SK-N-SH treated with all-trans-retinoic acid at 6 μM for 48 hours (cell line): ENCODE measurements around the gene ASF1B.

Experiments used
- CSDC2 ChIP-seq: fragments of 250-450 bp; sonication (Bioruptor Pico); IDR thresholded peaks from 2 replicates; pipeline ENCODE4 v1.5.0; 2020; ENCODE audit warnings: mild to moderate bottlenecking, moderate library complexity
- ESRRG ChIP-seq: fragments of 250-450 bp; sonication (Bioruptor Pico); IDR thresholded peaks from 2 replicates; pipeline ENCODE4 v1.6.1; 2021; ENCODE audit warnings: mild to moderate bottlenecking
- ISL1 ChIP-seq: fragments of 250-450 bp; sonication (Bioruptor Pico); IDR thresholded peaks from 2 replicates; pipeline ENCODE4 v2.1.2; 2022; ENCODE audit warnings: mild to moderate bottlenecking, moderate library complexity
- OSR1 ChIP-seq: fragments of 250-450 bp; sonication (Bioruptor Pico); IDR thresholded peaks from 2 replicates; pipeline ENCODE4 v1.8.0; 2022; ENCODE audit warnings: moderate library complexity, mild to moderate bottlenecking, inconsistent platforms
- PPARA ChIP-seq: fragments of 250-450 bp; sonication (Bioruptor Pico); IDR thresholded peaks from 2 replicates; pipeline ENCODE4 v1.5.0; 2020; ENCODE audit warnings: mild to moderate bottlenecking, borderline replicate concordance
- RARB ChIP-seq: fragments of 250-450 bp; sonication (Bioruptor Pico); IDR thresholded peaks from 2 replicates; pipeline ENCODE4 v1.8.0; 2021; ENCODE audit warnings: mild to moderate bottlenecking, moderate library complexity
- SNAI2 ChIP-seq: fragments of 250-450 bp; sonication (Bioruptor Pico); IDR thresholded peaks from 2 replicates; pipeline ENCODE4 v1.5.0; 2020; ENCODE audit warnings: mild to moderate bottlenecking, moderate library complexity
- TCF4 ChIP-seq: fragments of 250-450 bp; sonication (Bioruptor Pico); IDR thresholded peaks from 2 replicates; pipeline ENCODE4 v1.8.0; 2021; ENCODE audit warnings: mild to moderate bottlenecking, moderate library complexity, borderline replicate concordance
- TOX ChIP-seq: fragments of 250-450 bp; sonication (Bioruptor Pico); IDR thresholded peaks from 2 replicates; pipeline ENCODE4 v1.8.0; 2021; ENCODE audit warnings: mild to moderate bottlenecking, moderate library complexity, borderline replicate concordance
- ZFP30 ChIP-seq: fragments of 450-650 bp; formaldehyde crosslinking; IDR thresholded peaks from 2 replicates; pipeline ENCODE4 v1.5.0; 2022; ENCODE audit warnings: mild to moderate bottlenecking, moderate library complexity
- TF ChIP-seq, protein P1 (sequence below): fragments of 250-450 bp; sonication (Bioruptor Pico); IDR thresholded peaks from 2 replicates; pipeline ENCODE4 v1.8.0; 2020; ENCODE audit warnings: mild to moderate bottlenecking, moderate library complexity, borderline replicate concordance
- TF ChIP-seq, protein P2 (sequence below): fragments of 250-450 bp; sonication (Bioruptor Pico); IDR thresholded peaks from 2 replicates; pipeline ENCODE4 v1.5.1; 2021; ENCODE audit warnings: mild to moderate bottlenecking, moderate library complexity
- TF ChIP-seq, protein P3 (sequence below): fragments of 250-450 bp; sonication (Bioruptor Pico); IDR thresholded peaks from 2 replicates; pipeline ENCODE4 v1.5.0; 2020; ENCODE audit warnings: mild to moderate bottlenecking, moderate library complexity

DNA sequence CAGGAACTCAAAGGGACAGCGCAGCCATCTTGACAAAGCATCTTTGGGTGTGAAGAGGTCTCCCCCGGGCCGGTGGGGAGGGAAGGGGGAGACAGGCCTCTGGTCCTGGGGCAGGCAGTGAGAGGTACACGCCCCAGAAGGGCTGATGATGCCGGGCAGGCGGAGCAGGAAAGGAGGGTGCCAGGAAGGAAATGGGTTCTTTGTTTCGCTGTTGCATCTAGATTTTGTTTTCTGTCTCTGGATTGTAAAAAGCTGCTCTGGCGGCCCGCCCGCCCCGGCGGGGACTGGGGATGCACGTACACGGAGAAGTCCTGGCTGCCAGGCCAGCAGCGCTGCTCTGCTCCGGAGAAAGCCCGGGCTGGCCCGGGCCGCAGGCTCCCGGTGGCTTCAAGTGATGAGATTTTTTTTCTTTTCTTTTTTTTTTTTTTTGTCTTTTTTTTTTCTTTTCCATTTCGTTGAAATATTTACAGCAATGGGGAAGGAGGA, 13.2 kb upstream of the ASF1B start:
- TF ChIP-seq ISL1 (CRISPR knock-in tag) = no peak
- TF ChIP-seq ZFP30 = no peak
- no peak for TF ChIP-seq TCF4 (CRISPR knock-in tag)
- TF ChIP-seq, protein P1, sequence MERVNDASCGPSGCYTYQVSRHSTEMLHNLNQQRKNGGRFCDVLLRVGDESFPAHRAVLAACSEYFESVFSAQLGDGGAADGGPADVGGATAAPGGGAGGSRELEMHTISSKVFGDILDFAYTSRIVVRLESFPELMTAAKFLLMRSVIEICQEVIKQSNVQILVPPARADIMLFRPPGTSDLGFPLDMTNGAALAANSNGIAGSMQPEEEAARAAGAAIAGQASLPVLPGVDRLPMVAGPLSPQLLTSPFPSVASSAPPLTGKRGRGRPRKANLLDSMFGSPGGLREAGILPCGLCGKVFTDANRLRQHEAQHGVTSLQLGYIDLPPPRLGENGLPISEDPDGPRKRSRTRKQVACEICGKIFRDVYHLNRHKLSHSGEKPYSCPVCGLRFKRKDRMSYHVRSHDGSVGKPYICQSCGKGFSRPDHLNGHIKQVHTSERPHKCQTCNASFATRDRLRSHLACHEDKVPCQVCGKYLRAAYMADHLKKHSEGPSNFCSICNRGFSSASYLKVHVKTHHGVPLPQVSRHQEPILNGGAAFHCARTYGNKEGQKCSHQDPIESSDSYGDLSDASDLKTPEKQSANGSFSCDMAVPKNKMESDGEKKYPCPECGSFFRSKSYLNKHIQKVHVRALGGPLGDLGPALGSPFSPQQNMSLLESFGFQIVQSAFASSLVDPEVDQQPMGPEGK = no peak
- TF ChIP-seq RARB (CRISPR knock-in tag) = no peak
- TF ChIP-seq PPARA (CRISPR knock-in tag) = no peak
- no peak for TF ChIP-seq CSDC2
- no peak for TF ChIP-seq ESRRG (CRISPR knock-in tag)
- TF ChIP-seq, protein P2, sequence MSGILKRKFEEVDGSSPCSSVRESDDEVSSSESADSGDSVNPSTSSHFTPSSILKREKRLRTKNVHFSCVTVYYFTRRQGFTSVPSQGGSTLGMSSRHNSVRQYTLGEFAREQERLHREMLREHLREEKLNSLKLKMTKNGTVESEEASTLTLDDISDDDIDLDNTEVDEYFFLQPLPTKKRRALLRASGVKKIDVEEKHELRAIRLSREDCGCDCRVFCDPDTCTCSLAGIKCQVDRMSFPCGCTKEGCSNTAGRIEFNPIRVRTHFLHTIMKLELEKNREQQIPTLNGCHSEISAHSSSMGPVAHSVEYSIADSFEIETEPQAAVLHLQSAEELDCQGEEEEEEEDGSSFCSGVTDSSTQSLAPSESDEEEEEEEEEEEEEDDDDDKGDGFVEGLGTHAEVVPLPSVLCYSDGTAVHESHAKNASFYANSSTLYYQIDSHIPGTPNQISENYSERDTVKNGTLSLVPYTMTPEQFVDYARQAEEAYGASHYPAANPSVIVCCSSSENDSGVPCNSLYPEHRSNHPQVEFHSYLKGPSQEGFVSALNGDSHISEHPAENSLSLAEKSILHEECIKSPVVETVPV (CRISPR knock-in tag) = no peak
- TF ChIP-seq, protein P3, sequence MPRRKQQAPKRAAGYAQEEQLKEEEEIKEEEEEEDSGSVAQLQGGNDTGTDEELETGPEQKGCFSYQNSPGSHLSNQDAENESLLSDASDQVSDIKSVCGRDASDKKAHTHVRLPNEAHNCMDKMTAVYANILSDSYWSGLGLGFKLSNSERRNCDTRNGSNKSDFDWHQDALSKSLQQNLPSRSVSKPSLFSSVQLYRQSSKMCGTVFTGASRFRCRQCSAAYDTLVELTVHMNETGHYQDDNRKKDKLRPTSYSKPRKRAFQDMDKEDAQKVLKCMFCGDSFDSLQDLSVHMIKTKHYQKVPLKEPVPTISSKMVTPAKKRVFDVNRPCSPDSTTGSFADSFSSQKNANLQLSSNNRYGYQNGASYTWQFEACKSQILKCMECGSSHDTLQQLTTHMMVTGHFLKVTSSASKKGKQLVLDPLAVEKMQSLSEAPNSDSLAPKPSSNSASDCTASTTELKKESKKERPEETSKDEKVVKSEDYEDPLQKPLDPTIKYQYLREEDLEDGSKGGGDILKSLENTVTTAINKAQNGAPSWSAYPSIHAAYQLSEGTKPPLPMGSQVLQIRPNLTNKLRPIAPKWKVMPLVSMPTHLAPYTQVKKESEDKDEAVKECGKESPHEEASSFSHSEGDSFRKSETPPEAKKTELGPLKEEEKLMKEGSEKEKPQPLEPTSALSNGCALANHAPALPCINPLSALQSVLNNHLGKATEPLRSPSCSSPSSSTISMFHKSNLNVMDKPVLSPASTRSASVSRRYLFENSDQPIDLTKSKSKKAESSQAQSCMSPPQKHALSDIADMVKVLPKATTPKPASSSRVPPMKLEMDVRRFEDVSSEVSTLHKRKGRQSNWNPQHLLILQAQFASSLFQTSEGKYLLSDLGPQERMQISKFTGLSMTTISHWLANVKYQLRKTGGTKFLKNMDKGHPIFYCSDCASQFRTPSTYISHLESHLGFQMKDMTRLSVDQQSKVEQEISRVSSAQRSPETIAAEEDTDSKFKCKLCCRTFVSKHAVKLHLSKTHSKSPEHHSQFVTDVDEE (CRISPR knock-in tag) = no peak
- TF ChIP-seq OSR1 (CRISPR knock-in tag) = no peak
- TF ChIP-seq TOX = no peak
- no peak for TF ChIP-seq SNAI2 (CRISPR knock-in tag)
